ENCODE data around the gene PLCB3.

PLCB3 gene

DNA sequence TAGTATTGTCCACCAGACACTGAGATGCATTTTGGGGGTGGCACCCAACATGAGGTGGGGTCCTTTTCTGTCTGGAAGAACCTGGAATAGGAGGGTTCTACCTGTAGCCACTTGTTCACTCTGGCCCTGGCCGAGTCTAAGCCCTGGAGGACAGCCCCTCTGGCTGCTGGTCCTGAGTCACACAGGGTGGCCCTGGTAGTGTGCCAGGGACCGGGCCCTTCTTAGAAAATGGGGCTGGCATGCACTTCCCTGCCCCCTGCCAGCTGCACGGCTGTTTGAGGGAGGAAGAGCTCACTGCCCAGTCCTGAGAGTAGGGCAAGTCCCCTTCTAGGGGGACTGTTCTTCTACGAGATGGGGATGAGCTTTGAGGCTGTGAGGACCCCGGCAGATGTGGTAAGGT is 2.2 kb downstream of the PLCB3 start:
- no peak overlapping the region for H3K4me3 ChIP-seq (ENCODE audit: control insufficient read depth, low read depth, low read length)
- no peak for DNase-seq (ENCODE audit: low read depth)
- TF ChIP-seq, protein P1, sequence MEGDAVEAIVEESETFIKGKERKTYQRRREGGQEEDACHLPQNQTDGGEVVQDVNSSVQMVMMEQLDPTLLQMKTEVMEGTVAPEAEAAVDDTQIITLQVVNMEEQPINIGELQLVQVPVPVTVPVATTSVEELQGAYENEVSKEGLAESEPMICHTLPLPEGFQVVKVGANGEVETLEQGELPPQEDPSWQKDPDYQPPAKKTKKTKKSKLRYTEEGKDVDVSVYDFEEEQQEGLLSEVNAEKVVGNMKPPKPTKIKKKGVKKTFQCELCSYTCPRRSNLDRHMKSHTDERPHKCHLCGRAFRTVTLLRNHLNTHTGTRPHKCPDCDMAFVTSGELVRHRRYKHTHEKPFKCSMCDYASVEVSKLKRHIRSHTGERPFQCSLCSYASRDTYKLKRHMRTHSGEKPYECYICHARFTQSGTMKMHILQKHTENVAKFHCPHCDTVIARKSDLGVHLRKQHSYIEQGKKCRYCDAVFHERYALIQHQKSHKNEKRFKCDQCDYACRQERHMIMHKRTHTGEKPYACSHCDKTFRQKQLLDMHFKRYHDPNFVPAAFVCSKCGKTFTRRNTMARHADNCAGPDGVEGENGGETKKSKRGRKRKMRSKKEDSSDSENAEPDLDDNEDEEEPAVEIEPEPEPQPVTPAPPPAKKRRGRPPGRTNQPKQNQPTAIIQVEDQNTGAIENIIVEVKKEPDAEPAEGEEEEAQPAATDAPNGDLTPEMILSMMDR (IDR thresholded peaks at IDR 0.05; ENCODE audit: control insufficient read depth, insufficient read depth, low read depth, low read length, missing control alignments): no peak

- DNase-seq (ENCODE audit: low read depth): no peak
- TF ChIP-seq, protein P1 (IDR thresholded peaks at IDR 0.05; ENCODE audit: control insufficient read depth, insufficient read depth, low read depth, low read length, missing control alignments): no peak
- H3K4me3 ChIP-seq (ENCODE audit: control insufficient read depth, low read depth, low read length): no peak overlapping the region
These were observed 3.0 kb downstream of the PLCB3 start for GRCh38 chr11:64254326-64254725.

- TF ChIP-seq, protein P1 (IDR thresholded peaks at IDR 0.05; ENCODE audit: control insufficient read depth, insufficient read depth, low read depth, low read length, missing control alignments): no peak
- DNase-seq (ENCODE audit: low read depth): no peak
- no peak overlapping the region for H3K4me3 ChIP-seq (ENCODE audit: control insufficient read depth, low read depth, low read length)
These were observed 4.1 kb downstream of the PLCB3 start for GRCh38 chr11:64255135-64256128.

- H3K4me3 ChIP-seq (ENCODE audit: control insufficient read depth, low read depth, low read length): no peak overlapping the region
- no peak for DNase-seq (ENCODE audit: low read depth)
- TF ChIP-seq, protein P1 (IDR thresholded peaks at IDR 0.05; ENCODE audit: control insufficient read depth, insufficient read depth, low read depth, low read length, missing control alignments): no peak
These were observed 5.0 kb downstream of the PLCB3 start for GRCh38 chr11:64256300-64256699.

DNA sequence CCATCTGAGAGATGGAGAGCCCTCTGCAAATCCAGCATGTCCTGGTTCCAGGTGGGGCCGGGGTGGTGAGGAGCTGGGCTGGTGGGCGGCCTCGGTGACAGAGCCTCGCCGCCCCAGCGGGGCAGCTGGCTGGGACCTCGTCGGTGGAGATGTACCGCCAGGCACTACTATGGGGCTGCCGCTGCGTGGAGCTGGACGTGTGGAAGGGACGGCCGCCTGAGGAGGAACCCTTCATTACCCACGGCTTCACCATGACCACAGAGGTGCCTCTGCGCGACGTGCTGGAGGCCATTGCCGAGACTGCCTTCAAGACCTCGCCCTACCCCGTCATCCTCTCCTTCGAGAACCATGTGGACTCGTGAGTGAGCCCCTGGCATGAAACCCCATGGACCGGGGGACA is 7.0 kb downstream of the PLCB3 start:
- no peak for DNase-seq (ENCODE audit: low read depth)
- no peak overlapping the region for H3K4me3 ChIP-seq (ENCODE audit: control insufficient read depth, low read depth, low read length)
- TF ChIP-seq, protein P1 (IDR thresholded peaks at IDR 0.05; ENCODE audit: control insufficient read depth, insufficient read depth, low read depth, low read length, missing control alignments): no peak

- no peak overlapping the region for H3K4me3 ChIP-seq (ENCODE audit: control insufficient read depth, low read depth, low read length)
- TF ChIP-seq, protein P1 (IDR thresholded peaks at IDR 0.05; ENCODE audit: control insufficient read depth, insufficient read depth, low read depth, low read length, missing control alignments): no peak
- DNase-seq (ENCODE audit: low read depth): no peak
These were observed 7.7 kb downstream of the PLCB3 start for GRCh38 chr11:64258946-64259532.
